ENCODE results near the gene ATP2B2. TPM values are rescaled to one million over a fixed set of nuclear protein-coding genes. Genes with fewer than 3 reads are reported as not detected.
A peak's percentile ranks its signal among the peaks of the same experiment; 100 is the strongest.

ATP2B2 gene
- polyA plus RNA-seq, 4 donors = 0.39 to 0.55 TPM; not detected in 2

- 13 to 57% (median 21%) methylated on average over 6 of the region's 6 CpGs for WGBS, 3 donors
- no peak for FAIRE-seq
- peak overlapping the region in 2 of 3 donors; percentile 87 to 98 for H3K4me3 ChIP-seq (ENCODE audit: low read depth in 1 of 3, low read length in 3 of 3)
- peaks cover 0 to 28% (median 5%) of the 10 kb centered on the region in 3 donors for H3K4me1 ChIP-seq (ENCODE audit: control insufficient read depth in 3 of 3, insufficient read depth in 2 of 3, low read depth in 1 of 3, low read length in 2 of 3)
- DNase-seq = peak; percentile 68 to 90
- H3K27ac ChIP-seq (ENCODE audit: low read depth in 1 of 3, low read length in 2 of 3) = peak overlapping the region; percentile 59 to 77 (median 74)
- peaks cover 9 to 38% (median 18%) of the 10 kb centered on the region in 3 donors for H3K36me3 ChIP-seq (ENCODE audit: control insufficient read depth in 3 of 3, insufficient read depth in 2 of 3, low read depth in 1 of 3, low read length in 3 of 3)
- H3K9me3 ChIP-seq (ENCODE audit: control insufficient read depth in 2 of 2, insufficient read depth in 1 of 2, low read depth in 1 of 2, low read length in 1 of 2) = no peaks in the 10 kb centered on the region
- no peaks in the 10 kb centered on the region for H3K27me3 ChIP-seq (ENCODE audit: control insufficient read depth in 3 of 3, insufficient read depth in 3 of 3, low read length in 3 of 3)
Observed at GRCh38 chr3:10319251-10319650, 186.1 kb downstream of the ATP2B2 start.

GRCh38 chr3:10317961-10318350 lies 187.4 kb downstream of the ATP2B2 start:
- FAIRE-seq (no peak), DNase-seq (no peak)
- Histone ChIP-seq H3K27me3 (ENCODE audit: control insufficient read depth in 3 of 3, insufficient read depth in 3 of 3, low read length in 3 of 3) (no peaks in the 10 kb centered on the region), H3K4me3 (ENCODE audit: low read depth in 1 of 3, low read length in 3 of 3) (no peak overlapping the region), H3K36me3 (ENCODE audit: control insufficient read depth in 3 of 3, insufficient read depth in 2 of 3, low read depth in 1 of 3, low read length in 3 of 3) (peaks cover 12 to 48% (median 23%) of the 10 kb centered on the region in 3 donors), H3K4me1 (ENCODE audit: control insufficient read depth in 3 of 3, insufficient read depth in 2 of 3, low read depth in 1 of 3, low read length in 2 of 3) (peaks cover 0 to 28% (median 5%) of the 10 kb centered on the region in 3 donors), H3K27ac (ENCODE audit: low read depth in 1 of 3, low read length in 2 of 3) (peak overlapping the region in 2 of 3 donors; percentile 53 to 57), H3K9me3 (ENCODE audit: control insufficient read depth in 2 of 2, insufficient read depth in 1 of 2, low read depth in 1 of 2, low read length in 1 of 2) (no peaks in the 10 kb centered on the region)
- WGBS, 3 donors = 93 to 95% (median 93%) methylated on average over 3 of the region's 3 CpGs

GRCh38 chr3:10317311-10317960 lies 187.9 kb downstream of the ATP2B2 start:
- DNase-seq (peak; percentile 79 to 91), FAIRE-seq (no peak)
- peaks cover 15 to 53% (median 29%) of the 10 kb centered on the region in 3 donors for H3K36me3 ChIP-seq (ENCODE audit: control insufficient read depth in 3 of 3, insufficient read depth in 2 of 3, low read depth in 1 of 3, low read length in 3 of 3)
- H3K9me3 ChIP-seq (ENCODE audit: control insufficient read depth in 2 of 2, insufficient read depth in 1 of 2, low read depth in 1 of 2, low read length in 1 of 2) = no peaks in the 10 kb centered on the region
- H3K27ac ChIP-seq (ENCODE audit: low read depth in 1 of 3, low read length in 2 of 3) = peak overlapping the region in 2 of 3 donors; percentile 53 to 57
- no peaks in the 10 kb centered on the region for H3K27me3 ChIP-seq (ENCODE audit: control insufficient read depth in 3 of 3, insufficient read depth in 3 of 3, low read length in 3 of 3)
- H3K4me1 ChIP-seq (ENCODE audit: control insufficient read depth in 3 of 3, insufficient read depth in 2 of 3, low read depth in 1 of 3, low read length in 2 of 3) = peaks cover 0 to 28% (median 5%) of the 10 kb centered on the region in 3 donors
- H3K4me3 ChIP-seq (ENCODE audit: low read depth in 1 of 3, low read length in 3 of 3) = no peak overlapping the region
- 63 to 83% (median 67%) methylated on average over 4 of the region's 4 CpGs for WGBS, 3 donors

GRCh38 chr3:10315771-10316344 lies 189.5 kb downstream of the ATP2B2 start:
- peaks cover 22 to 66% (median 35%) of the 10 kb centered on the region in 3 donors for H3K36me3 ChIP-seq (ENCODE audit: control insufficient read depth in 3 of 3, insufficient read depth in 2 of 3, low read depth in 1 of 3, low read length in 3 of 3)
- H3K4me1 ChIP-seq (ENCODE audit: control insufficient read depth in 3 of 3, insufficient read depth in 2 of 3, low read depth in 1 of 3, low read length in 2 of 3) = peaks cover 0 to 26% (median 5%) of the 10 kb centered on the region in 3 donors
- no peak overlapping the region for H3K27ac ChIP-seq (ENCODE audit: low read depth in 1 of 3, low read length in 2 of 3)
- H3K27me3 ChIP-seq (ENCODE audit: control insufficient read depth in 3 of 3, insufficient read depth in 3 of 3, low read length in 3 of 3) = no peaks in the 10 kb centered on the region
- DNase-seq = no peak
- WGBS, 3 donors = 94 to 97% (median 94%) methylated on average over 4 of the region's 4 CpGs
- FAIRE-seq = no peak
- H3K9me3 ChIP-seq (ENCODE audit: control insufficient read depth in 2 of 2, insufficient read depth in 1 of 2, low read depth in 1 of 2, low read length in 1 of 2) = no peaks in the 10 kb centered on the region
- no peak overlapping the region for H3K4me3 ChIP-seq (ENCODE audit: low read depth in 1 of 3, low read length in 3 of 3)

- DNase-seq (no peak), FAIRE-seq (no peak)
- H3K4me3 ChIP-seq (ENCODE audit: low read depth in 1 of 3, low read length in 3 of 3) = no peak overlapping the region
- H3K9me3 ChIP-seq (ENCODE audit: control insufficient read depth in 2 of 2, insufficient read depth in 1 of 2, low read depth in 1 of 2, low read length in 1 of 2) = no peaks in the 10 kb centered on the region
- H3K4me1 ChIP-seq (ENCODE audit: control insufficient read depth in 3 of 3, insufficient read depth in 2 of 3, low read depth in 1 of 3, low read length in 2 of 3) = peaks cover 0 to 26% (median 5%) of the 10 kb centered on the region in 3 donors
- 91 to 94% (median 93%) methylated on average over 13 to 14 of the region's 14 CpGs for whole genome bisulfite sequencing, 3 donors
- peaks cover 22 to 70% (median 36%) of the 10 kb centered on the region in 3 donors for H3K36me3 ChIP-seq (ENCODE audit: control insufficient read depth in 3 of 3, insufficient read depth in 2 of 3, low read depth in 1 of 3, low read length in 3 of 3)
- H3K27ac ChIP-seq (ENCODE audit: low read depth in 1 of 3, low read length in 2 of 3) = no peak overlapping the region
- H3K27me3 ChIP-seq (ENCODE audit: control insufficient read depth in 3 of 3, insufficient read depth in 3 of 3, low read length in 3 of 3) = no peaks in the 10 kb centered on the region
Observed at GRCh38 chr3:10315101-10315500, 190.3 kb downstream of the ATP2B2 start.

- peaks cover 0 to 13% (median 0%) of the 10 kb centered on the region in 3 donors for H3K4me1 ChIP-seq (ENCODE audit: control insufficient read depth in 3 of 3, insufficient read depth in 2 of 3, low read depth in 1 of 3, low read length in 2 of 3)
- H3K4me3 ChIP-seq (ENCODE audit: low read depth in 1 of 3, low read length in 3 of 3) = no peak overlapping the region
- FAIRE-seq = no peak
- 75 to 88% (median 78%) methylated on average over 3 of the region's 3 CpGs for WGBS, 3 donors
- H3K36me3 ChIP-seq (ENCODE audit: control insufficient read depth in 3 of 3, insufficient read depth in 2 of 3, low read depth in 1 of 3, low read length in 3 of 3) = peaks cover 26 to 74% (median 35%) of the 10 kb centered on the region in 3 donors
- no peak overlapping the region for H3K27ac ChIP-seq (ENCODE audit: low read depth in 1 of 3, low read length in 2 of 3)
- H3K9me3 ChIP-seq (ENCODE audit: control insufficient read depth in 2 of 2, insufficient read depth in 1 of 2, low read depth in 1 of 2, low read length in 1 of 2) = no peaks in the 10 kb centered on the region
- no peaks in the 10 kb centered on the region for H3K27me3 ChIP-seq (ENCODE audit: control insufficient read depth in 3 of 3, insufficient read depth in 3 of 3, low read length in 3 of 3)
- DNase-seq = no peak
Observed at GRCh38 chr3:10312861-10313260, 192.5 kb downstream of the ATP2B2 start.

- H3K4me3 ChIP-seq (ENCODE audit: low read depth in 1 of 3, low read length in 3 of 3) = no peak overlapping the region
- H3K27ac ChIP-seq (ENCODE audit: low read depth in 1 of 3, low read length in 2 of 3) = no peak overlapping the region
- no peaks in the 10 kb centered on the region for H3K27me3 ChIP-seq (ENCODE audit: control insufficient read depth in 3 of 3, insufficient read depth in 3 of 3, low read length in 3 of 3)
- 85 to 89% (median 87%) methylated on average over 10 of the region's 10 CpGs for WGBS, 3 donors
- H3K36me3 ChIP-seq (ENCODE audit: control insufficient read depth in 3 of 3, insufficient read depth in 2 of 3, low read depth in 1 of 3, low read length in 3 of 3) = peaks cover 28 to 72% (median 35%) of the 10 kb centered on the region in 3 donors
- H3K4me1 ChIP-seq (ENCODE audit: control insufficient read depth in 3 of 3, insufficient read depth in 2 of 3, low read depth in 1 of 3, low read length in 2 of 3) = peaks cover 0 to 8% (median 0%) of the 10 kb centered on the region in 3 donors
- no peaks in the 10 kb centered on the region for H3K9me3 ChIP-seq (ENCODE audit: control insufficient read depth in 2 of 2, insufficient read depth in 1 of 2, low read depth in 1 of 2, low read length in 1 of 2)
- FAIRE-seq = no peak
- no peak for DNase-seq
Observed at GRCh38 chr3:10312391-10312790, 193.0 kb downstream of the ATP2B2 start.

- FAIRE-seq (no peak), DNase-seq (no peak)
- H3K27ac ChIP-seq (ENCODE audit: low read depth in 1 of 3, low read length in 2 of 3) = no peak overlapping the region
- H3K27me3 ChIP-seq (ENCODE audit: control insufficient read depth in 3 of 3, insufficient read depth in 3 of 3, low read length in 3 of 3) = no peaks in the 10 kb centered on the region
- WGBS, 3 donors = 94 to 95% (median 94%) methylated on average over 13 of the region's 13 CpGs
- H3K36me3 ChIP-seq (ENCODE audit: control insufficient read depth in 3 of 3, insufficient read depth in 2 of 3, low read depth in 1 of 3, low read length in 3 of 3) = peaks cover 34 to 73% (median 36%) of the 10 kb centered on the region in 3 donors
- H3K4me3 ChIP-seq (ENCODE audit: low read depth in 1 of 3, low read length in 3 of 3) = no peak overlapping the region
- H3K4me1 ChIP-seq (ENCODE audit: control insufficient read depth in 3 of 3, insufficient read depth in 2 of 3, low read depth in 1 of 3, low read length in 2 of 3) = peaks cover 0 to 1% (median 0%) of the 10 kb centered on the region in 3 donors
- no peaks in the 10 kb centered on the region for H3K9me3 ChIP-seq (ENCODE audit: control insufficient read depth in 2 of 2, insufficient read depth in 1 of 2, low read depth in 1 of 2, low read length in 1 of 2)
Observed at GRCh38 chr3:10311710-10312109, 193.7 kb downstream of the ATP2B2 start.

All from small intestine (tissue), 7 donors.